ENCODE data around the gene NACC1. TPM values are rescaled to one million over a fixed set of nuclear protein-coding genes. Genes with fewer than 3 reads are reported as not detected.
A peak's percentile ranks its signal among the peaks of the same experiment; 100 is the strongest.

NACC1 gene
- total RNA-seq, 2 donors from 2014 or later = 56.7 to 119 TPM

GRCh38 chr19:13077240-13077639 is 40.8 kb upstream of the NACC1 start:
- TF ChIP-seq CTCF (IDR thresholded peaks at IDR 0.05) = no peak
- no peaks in the 10 kb centered on the region for H3K36me3 ChIP-seq
- H3K9me3 ChIP-seq = no peaks in the 10 kb centered on the region
- no peak overlapping the region for H3K27ac ChIP-seq
- H3K4me1 ChIP-seq = peaks cover 18% of the 10 kb centered on the region
- H3K27me3 ChIP-seq = no peaks in the 10 kb centered on the region
- no peak for DNase-seq
- no peak overlapping the region for H3K4me3 ChIP-seq
- intact Hi-C loops (cut with DNase I) = no loop called here
- H3K9ac ChIP-seq (ENCODE audit: low read depth in 2 of 2, low read length in 2 of 2) = no peak overlapping the region

GRCh38 chr19:13078381-13078780 is 39.7 kb upstream of the NACC1 start:
- H3K4me3 ChIP-seq = no peak overlapping the region
- intact Hi-C loops (cut with DNase I) = no loop called here
- H3K9me3 ChIP-seq = no peaks in the 10 kb centered on the region
- H3K27ac ChIP-seq = peak overlapping the region; percentile 86
- H3K9ac ChIP-seq (ENCODE audit: low read depth in 2 of 2, low read length in 2 of 2) = peak overlapping the region in 1 of 2 donors; percentile 78
- H3K4me1 ChIP-seq = peaks cover 18% of the 10 kb centered on the region
- no peaks in the 10 kb centered on the region for H3K27me3 ChIP-seq
- TF ChIP-seq CTCF (IDR thresholded peaks at IDR 0.05) = no peak
- no peak for DNase-seq
- no peaks in the 10 kb centered on the region for H3K36me3 ChIP-seq

- DNase-seq = peak; percentile 72
- Histone ChIP-seq H3K36me3 (no peaks in the 10 kb centered on the region), H3K27me3 (no peaks in the 10 kb centered on the region), H3K27ac (peak overlapping the region; percentile 86), H3K9me3 (no peaks in the 10 kb centered on the region), H3K4me1 (peaks cover 18% of the 10 kb centered on the region), H3K4me3 (no peak overlapping the region), H3K9ac (ENCODE audit: low read depth in 2 of 2, low read length in 2 of 2) (peak overlapping the region; percentile 61 to 78)
- intact Hi-C loops (cut with DNase I) = no loop called here
- TF ChIP-seq CTCF (IDR thresholded peaks at IDR 0.05) = no peak
These were observed 39.0 kb upstream of the NACC1 start for GRCh38 chr19:13078897-13079541.

GRCh38 chr19:13079542-13079986 is 38.5 kb upstream of the NACC1 start:
- H3K27me3 ChIP-seq = no peaks in the 10 kb centered on the region
- H3K9me3 ChIP-seq = no peaks in the 10 kb centered on the region
- H3K4me3 ChIP-seq = no peak overlapping the region
- H3K9ac ChIP-seq (ENCODE audit: low read depth in 2 of 2, low read length in 2 of 2) = peak overlapping the region; percentile 61 to 78
- no peaks in the 10 kb centered on the region for H3K36me3 ChIP-seq
- peaks cover 18% of the 10 kb centered on the region for H3K4me1 ChIP-seq
- peak; percentile 84 for DNase-seq
- intact Hi-C loops (cut with DNase I) = no loop called here
- TF ChIP-seq CTCF (IDR thresholded peaks at IDR 0.05) = no peak
- H3K27ac ChIP-seq = peak overlapping the region; percentile 86

GRCh38 chr19:13082192-13083007 is 35.7 kb upstream of the NACC1 start:
- intact Hi-C loops (cut with DNase I) = no loop called here
- Histone ChIP-seq H3K36me3 (no peaks in the 10 kb centered on the region), H3K4me1 (peaks cover 18% of the 10 kb centered on the region), H3K9ac (ENCODE audit: low read depth in 2 of 2, low read length in 2 of 2) (no peak overlapping the region), H3K4me3 (no peak overlapping the region), H3K27ac (no peak overlapping the region), H3K9me3 (no peaks in the 10 kb centered on the region), H3K27me3 (no peaks in the 10 kb centered on the region)
- DNase-seq = no peak
- TF ChIP-seq CTCF (IDR thresholded peaks at IDR 0.05) = no peak

All from colonic mucosa (tissue), 4 donors.